ENCODE measurements around the gene FAM83B.

DNA sequence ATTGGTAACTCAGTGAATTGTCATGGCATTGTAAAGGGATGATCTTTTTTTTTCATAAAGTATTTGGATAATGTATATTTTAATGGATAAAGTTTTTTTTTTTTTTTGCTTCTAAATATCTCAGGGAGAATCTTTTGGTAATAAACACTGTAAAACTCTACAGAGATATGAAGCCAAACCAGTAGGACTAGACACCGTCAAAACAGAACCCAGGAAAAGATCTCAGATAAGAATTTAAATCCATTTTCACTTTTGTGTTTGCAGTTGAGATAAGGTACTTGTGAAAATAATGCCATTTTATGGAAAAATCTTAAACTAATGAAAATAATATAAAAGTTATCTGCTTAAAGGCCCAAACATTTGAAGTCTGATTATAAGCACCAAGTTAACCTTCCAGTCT is 27.0 kb downstream of the FAM83B start:
- TF ChIP-seq, protein P1, sequence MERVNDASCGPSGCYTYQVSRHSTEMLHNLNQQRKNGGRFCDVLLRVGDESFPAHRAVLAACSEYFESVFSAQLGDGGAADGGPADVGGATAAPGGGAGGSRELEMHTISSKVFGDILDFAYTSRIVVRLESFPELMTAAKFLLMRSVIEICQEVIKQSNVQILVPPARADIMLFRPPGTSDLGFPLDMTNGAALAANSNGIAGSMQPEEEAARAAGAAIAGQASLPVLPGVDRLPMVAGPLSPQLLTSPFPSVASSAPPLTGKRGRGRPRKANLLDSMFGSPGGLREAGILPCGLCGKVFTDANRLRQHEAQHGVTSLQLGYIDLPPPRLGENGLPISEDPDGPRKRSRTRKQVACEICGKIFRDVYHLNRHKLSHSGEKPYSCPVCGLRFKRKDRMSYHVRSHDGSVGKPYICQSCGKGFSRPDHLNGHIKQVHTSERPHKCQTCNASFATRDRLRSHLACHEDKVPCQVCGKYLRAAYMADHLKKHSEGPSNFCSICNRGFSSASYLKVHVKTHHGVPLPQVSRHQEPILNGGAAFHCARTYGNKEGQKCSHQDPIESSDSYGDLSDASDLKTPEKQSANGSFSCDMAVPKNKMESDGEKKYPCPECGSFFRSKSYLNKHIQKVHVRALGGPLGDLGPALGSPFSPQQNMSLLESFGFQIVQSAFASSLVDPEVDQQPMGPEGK (tag by site-specific recombination; IDR thresholded peaks at IDR 0.05) = no peak
- TF ChIP-seq, protein P2, sequence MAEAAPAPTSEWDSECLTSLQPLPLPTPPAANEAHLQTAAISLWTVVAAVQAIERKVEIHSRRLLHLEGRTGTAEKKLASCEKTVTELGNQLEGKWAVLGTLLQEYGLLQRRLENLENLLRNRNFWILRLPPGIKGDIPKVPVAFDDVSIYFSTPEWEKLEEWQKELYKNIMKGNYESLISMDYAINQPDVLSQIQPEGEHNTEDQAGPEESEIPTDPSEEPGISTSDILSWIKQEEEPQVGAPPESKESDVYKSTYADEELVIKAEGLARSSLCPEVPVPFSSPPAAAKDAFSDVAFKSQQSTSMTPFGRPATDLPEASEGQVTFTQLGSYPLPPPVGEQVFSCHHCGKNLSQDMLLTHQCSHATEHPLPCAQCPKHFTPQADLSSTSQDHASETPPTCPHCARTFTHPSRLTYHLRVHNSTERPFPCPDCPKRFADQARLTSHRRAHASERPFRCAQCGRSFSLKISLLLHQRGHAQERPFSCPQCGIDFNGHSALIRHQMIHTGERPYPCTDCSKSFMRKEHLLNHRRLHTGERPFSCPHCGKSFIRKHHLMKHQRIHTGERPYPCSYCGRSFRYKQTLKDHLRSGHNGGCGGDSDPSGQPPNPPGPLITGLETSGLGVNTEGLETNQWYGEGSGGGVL (tag by site-specific recombination; IDR thresholded peaks at IDR 0.05) = no peak
- TF ChIP-seq SCRT1 (tag by site-specific recombination; IDR thresholded peaks at IDR 0.05; ENCODE audit: borderline replicate concordance) (no peak), SALL2 (tag by site-specific recombination; IDR thresholded peaks at IDR 0.05; ENCODE audit: borderline replicate concordance) (no peak), ZNF169 (tag by site-specific recombination; IDR thresholded peaks at IDR 0.05) (no peak), KLF7 (tag by site-specific recombination; IDR thresholded peaks at IDR 0.05; ENCODE audit: borderline replicate concordance) (no peak), ZNF670 (tag by site-specific recombination; IDR thresholded peaks at IDR 0.05; ENCODE audit: low read depth) (no peak)
- TF ChIP-seq, protein P3, sequence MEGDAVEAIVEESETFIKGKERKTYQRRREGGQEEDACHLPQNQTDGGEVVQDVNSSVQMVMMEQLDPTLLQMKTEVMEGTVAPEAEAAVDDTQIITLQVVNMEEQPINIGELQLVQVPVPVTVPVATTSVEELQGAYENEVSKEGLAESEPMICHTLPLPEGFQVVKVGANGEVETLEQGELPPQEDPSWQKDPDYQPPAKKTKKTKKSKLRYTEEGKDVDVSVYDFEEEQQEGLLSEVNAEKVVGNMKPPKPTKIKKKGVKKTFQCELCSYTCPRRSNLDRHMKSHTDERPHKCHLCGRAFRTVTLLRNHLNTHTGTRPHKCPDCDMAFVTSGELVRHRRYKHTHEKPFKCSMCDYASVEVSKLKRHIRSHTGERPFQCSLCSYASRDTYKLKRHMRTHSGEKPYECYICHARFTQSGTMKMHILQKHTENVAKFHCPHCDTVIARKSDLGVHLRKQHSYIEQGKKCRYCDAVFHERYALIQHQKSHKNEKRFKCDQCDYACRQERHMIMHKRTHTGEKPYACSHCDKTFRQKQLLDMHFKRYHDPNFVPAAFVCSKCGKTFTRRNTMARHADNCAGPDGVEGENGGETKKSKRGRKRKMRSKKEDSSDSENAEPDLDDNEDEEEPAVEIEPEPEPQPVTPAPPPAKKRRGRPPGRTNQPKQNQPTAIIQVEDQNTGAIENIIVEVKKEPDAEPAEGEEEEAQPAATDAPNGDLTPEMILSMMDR (tag by site-specific recombination; IDR thresholded peaks at IDR 0.05) = no peak
- TF ChIP-seq, protein P4, sequence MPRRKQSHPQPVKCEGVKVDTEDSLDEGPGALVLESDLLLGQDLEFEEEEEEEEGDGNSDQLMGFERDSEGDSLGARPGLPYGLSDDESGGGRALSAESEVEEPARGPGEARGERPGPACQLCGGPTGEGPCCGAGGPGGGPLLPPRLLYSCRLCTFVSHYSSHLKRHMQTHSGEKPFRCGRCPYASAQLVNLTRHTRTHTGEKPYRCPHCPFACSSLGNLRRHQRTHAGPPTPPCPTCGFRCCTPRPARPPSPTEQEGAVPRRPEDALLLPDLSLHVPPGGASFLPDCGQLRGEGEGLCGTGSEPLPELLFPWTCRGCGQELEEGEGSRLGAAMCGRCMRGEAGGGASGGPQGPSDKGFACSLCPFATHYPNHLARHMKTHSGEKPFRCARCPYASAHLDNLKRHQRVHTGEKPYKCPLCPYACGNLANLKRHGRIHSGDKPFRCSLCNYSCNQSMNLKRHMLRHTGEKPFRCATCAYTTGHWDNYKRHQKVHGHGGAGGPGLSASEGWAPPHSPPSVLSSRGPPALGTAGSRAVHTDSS (tag by site-specific recombination; IDR thresholded peaks at IDR 0.05) = no peak
- TF ChIP-seq, protein P5, sequence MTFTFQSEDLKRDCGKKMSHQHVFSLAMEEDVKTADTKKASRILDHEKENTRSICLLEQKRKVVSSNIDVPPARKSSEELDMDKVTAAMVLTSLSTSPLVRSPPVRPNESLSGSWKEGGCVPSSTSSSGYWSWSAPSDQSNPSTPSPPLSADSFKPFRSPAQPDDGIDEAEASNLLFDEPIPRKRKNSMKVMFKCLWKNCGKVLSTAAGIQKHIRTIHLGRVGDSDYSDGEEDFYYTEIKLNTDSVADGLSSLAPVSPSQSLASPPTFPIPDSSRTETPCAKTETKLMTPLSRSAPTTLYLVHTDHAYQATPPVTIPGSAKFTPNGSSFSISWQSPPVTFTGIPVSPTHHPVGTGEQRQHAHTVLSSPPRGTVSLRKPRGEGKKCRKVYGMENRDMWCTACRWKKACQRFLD (tag by site-specific recombination; IDR thresholded peaks at IDR 0.05) = no peak

Measured in HEK293 (cell line).